Skeletal muscle tissue (tissue), 4 donors: Measurements from ENCODE around the gene SNX24. TPM values are rescaled to one million over a fixed set of nuclear protein-coding genes. Genes with fewer than 3 reads are reported as not detected.

ENCODE experiments used
- H3K27ac ChIP-seq: one replicate; pipeline ENCODE4 v1.7.0; 2013; ENCODE audit warnings: mild to moderate bottlenecking, low read depth, low read length, inconsistent platforms
- H3K27me3 ChIP-seq, 3 donors: one replicate each; pipeline ENCODE4 v1.7.0; 2013; ENCODE audit warnings: low read length in 3 of 3; ENCODE audit not compliant: control insufficient read depth in 3 of 3, insufficient read depth in 3 of 3
- H3K36me3 ChIP-seq, 3 donors: one replicate each; pipeline ENCODE4 v1.7.0; 2013; ENCODE audit warnings: low read length in 3 of 3; ENCODE audit not compliant: control insufficient read depth in 3 of 3, insufficient read depth in 3 of 3
- H3K4me1 ChIP-seq, 3 donors: one replicate each; pipeline ENCODE4 v1.7.0; 2013; ENCODE audit warnings: low read length in 3 of 3, mild to moderate bottlenecking in 3 of 3; ENCODE audit not compliant: control insufficient read depth in 3 of 3, insufficient read depth in 3 of 3
- H3K4me3 ChIP-seq, 3 donors: one replicate each; pipeline ENCODE4 v1.7.0; 2013; ENCODE audit warnings: low read length in 3 of 3
- H3K9ac ChIP-seq, 3 donors: one replicate each; pipeline ENCODE4 v1.7.0; 2013; ENCODE audit warnings: low read length in 3 of 3, mild to moderate bottlenecking in 3 of 3, moderate library complexity in 2 of 3, low read depth in 1 of 3
- H3K9me3 ChIP-seq, 3 donors: one replicate each; pipeline ENCODE4 v1.7.0; 2013; ENCODE audit warnings: low read length in 3 of 3; ENCODE audit not compliant: control insufficient read depth in 3 of 3
- total RNA-seq: library from RNA; depleted of rRNA; stranded (reverse); fragments of >200 nt; gene quantifications from one replicate; pipeline ENCODE4 v1.2.3, GENCODE V29; 2014
- donor health status: Osteomylitis.

The SNX24 gene
- total RNA-seq, 1 donor from 2014 or later: 11.5 TPM

DNA sequence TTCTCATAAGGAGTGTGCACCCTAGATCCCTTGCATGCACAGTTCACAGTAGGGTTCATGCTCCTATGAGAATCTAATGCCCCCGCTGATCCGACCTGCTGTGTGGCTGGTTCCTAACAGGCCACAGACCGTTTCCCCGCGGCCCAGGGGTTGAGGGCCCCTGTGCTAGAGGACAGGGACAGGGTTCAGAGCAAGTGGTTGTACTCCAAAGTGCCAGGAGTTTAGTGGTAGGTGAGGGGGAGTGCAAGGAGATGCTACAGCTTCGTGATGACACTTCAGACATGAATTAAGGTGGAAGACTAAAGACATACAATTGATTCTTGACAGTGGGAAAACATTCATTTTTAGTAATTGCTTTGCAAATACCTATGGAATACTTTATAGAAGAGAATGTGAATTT is 40.5 kb downstream of the SNX24 start:
- H3K27ac ChIP-seq: no peak overlapping the region
- no peaks in the 10 kb centered on the region for H3K27me3 ChIP-seq
- peaks cover 0 to under 1% (median 0%) of the 10 kb centered on the region in 3 donors for H3K4me1 ChIP-seq
- H3K36me3 ChIP-seq: no peaks in the 10 kb centered on the region
- H3K4me3 ChIP-seq: no peak overlapping the region
- no peak overlapping the region for H3K9ac ChIP-seq
- no peaks in the 10 kb centered on the region for H3K9me3 ChIP-seq

DNA sequence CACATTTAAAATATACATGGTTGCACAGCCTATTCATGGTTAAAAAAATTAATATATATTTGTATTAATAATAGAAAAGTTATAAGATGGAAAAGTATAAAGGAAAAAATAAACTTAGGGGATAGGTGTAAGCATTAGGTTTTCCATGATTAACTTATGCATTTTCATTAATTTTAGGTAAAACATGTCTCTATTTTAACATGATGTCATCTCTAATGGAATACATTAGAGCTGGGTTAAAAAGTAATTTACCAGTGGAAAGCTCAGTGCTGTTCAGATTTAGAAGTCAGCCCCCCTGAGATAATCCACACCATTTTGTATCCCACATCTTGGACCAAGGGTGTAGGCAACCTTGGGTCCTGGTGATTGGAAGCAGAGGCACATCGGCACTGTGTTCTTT is 49.7 kb downstream of the SNX24 start:
- H3K27me3 ChIP-seq: no peaks in the 10 kb centered on the region
- H3K4me1 ChIP-seq: no peaks in the 10 kb centered on the region
- no peak overlapping the region for H3K9ac ChIP-seq
- H3K36me3 ChIP-seq: no peaks in the 10 kb centered on the region
- H3K27ac ChIP-seq: no peak overlapping the region
- no peaks in the 10 kb centered on the region for H3K9me3 ChIP-seq
- no peak overlapping the region for H3K4me3 ChIP-seq

DNA sequence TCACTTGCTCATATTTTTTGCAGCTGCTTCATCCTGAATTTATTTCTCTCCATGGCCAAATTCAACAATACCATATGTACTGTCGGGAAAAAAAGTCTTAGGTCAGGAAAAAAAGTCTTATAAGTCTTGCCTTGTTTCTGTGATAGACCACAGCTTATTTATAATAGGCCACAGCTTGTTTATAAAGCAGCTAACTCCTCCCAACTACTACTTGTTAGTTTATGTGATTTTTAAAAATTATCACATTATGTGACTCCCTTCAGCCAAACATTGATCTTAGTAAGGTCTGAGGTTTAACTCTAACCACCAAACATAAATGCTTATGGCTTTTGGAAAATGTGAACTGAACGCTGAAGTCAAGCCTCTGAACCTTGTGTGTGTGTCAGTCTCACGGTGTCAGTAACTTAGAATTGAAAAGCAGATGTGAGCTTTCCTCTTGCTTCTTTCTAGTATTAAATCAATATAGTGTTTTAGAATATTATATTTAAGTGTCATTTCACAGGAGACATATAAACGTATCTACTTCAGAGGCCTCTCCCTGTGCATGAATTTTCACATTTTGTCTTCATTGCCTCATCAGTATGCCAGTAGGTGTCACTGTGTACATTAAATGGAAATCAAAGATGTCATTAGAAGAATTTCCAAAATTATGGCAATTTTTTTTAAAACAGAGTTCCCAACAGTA is 51.3 kb downstream of the SNX24 start:
- H3K27me3 ChIP-seq: no peaks in the 10 kb centered on the region
- no peaks in the 10 kb centered on the region for H3K36me3 ChIP-seq
- no peaks in the 10 kb centered on the region for H3K9me3 ChIP-seq
- H3K27ac ChIP-seq: no peak overlapping the region
- no peak overlapping the region for H3K9ac ChIP-seq
- no peak overlapping the region for H3K4me3 ChIP-seq
- no peaks in the 10 kb centered on the region for H3K4me1 ChIP-seq

DNA sequence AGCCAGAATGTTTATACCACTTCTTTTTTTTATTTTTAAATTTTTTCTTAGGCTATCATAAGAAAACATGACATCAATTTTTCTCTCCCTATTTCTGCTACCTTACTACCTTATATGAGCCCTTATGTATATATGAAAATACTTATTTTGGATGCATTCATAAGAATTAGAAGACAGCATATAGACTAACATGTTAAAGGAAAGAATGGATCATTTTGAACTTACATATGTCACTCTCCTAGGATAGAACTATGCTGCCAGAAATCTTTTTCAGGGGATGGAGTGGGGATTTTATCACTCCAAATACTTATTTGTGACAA is 51.8 kb downstream of the SNX24 start:
- H3K9me3 ChIP-seq: no peaks in the 10 kb centered on the region
- no peaks in the 10 kb centered on the region for H3K4me1 ChIP-seq
- no peaks in the 10 kb centered on the region for H3K36me3 ChIP-seq

DNA sequence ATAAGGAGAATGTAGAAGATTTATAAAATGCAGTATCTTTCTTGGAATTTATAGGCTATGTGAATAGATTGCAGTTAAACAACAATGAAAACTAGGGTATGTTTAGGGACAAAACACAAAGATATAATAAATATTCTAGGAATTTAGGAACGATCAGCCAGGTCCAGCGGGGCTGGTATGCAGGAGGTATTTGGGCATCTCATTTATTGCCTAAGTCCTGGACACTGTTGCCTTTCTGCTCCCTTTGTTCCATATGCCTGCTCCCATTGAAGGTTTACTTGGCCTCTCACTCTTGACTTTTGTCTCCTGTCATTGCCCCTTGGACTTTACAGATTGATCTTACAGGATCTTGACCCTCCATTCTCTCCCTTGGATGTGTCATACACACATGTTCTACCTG is 55.9 kb downstream of the SNX24 start:
- Histone ChIP-seq H3K27ac (no peak overlapping the region), H3K4me3 (no peak overlapping the region), H3K9me3 (no peaks in the 10 kb centered on the region), H3K27me3 (no peaks in the 10 kb centered on the region), H3K4me1 (no peaks in the 10 kb centered on the region), H3K9ac (no peak overlapping the region), H3K36me3 (no peaks in the 10 kb centered on the region)

More for the DNA sequence above, 51.8 kb downstream of the SNX24 start:
- H3K9ac ChIP-seq: no peak overlapping the region
- H3K27me3 ChIP-seq: no peaks in the 10 kb centered on the region
- H3K27ac ChIP-seq: no peak overlapping the region
- no peak overlapping the region for H3K4me3 ChIP-seq

DNA sequence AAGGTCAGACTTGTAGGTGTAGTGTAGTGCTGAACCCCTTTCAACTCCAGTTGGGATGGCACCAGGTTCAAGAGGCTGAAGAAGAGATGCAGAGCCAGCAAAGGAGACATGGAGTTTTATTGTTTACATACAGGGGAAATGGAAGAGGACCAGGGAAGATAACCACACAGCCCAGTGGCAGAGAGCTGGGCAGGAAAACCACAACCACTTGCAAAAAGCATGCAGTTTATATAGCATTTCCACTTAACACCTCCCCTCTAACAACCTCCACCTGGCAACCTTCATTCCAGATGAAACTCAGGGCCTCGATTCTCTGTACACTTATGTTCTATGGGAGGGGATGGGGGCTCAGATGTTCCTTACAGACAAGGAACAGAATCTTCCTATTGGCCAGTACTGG is 56.9 kb downstream of the SNX24 start:
- H3K36me3 ChIP-seq: no peaks in the 10 kb centered on the region
- H3K27me3 ChIP-seq: no peaks in the 10 kb centered on the region
- no peak overlapping the region for H3K9ac ChIP-seq
- no peak overlapping the region for H3K27ac ChIP-seq
- no peak overlapping the region for H3K4me3 ChIP-seq
- H3K4me1 ChIP-seq: no peaks in the 10 kb centered on the region
- H3K9me3 ChIP-seq: no peaks in the 10 kb centered on the region

DNA sequence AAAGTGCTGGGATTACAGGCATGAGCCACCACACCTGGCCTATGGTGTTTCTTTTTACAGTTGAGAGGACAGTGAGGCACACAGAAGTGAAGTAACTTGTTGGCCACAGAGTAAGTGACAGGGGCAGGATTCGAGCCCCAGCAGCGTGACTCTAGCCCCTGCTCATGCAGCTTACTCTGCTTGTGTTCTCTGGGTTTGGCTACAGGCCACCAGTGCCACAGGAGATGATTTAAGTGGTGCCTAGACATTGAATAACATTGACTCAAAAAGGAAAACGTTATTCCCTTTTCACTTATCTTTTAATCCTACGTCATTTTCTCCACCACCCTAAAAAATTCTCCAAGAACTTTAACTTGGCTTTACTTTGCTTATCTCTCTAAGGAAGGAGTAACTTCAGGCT is 61.4 kb downstream of the SNX24 start:
- Histone ChIP-seq H3K27me3 (no peaks in the 10 kb centered on the region), H3K4me3 (no peak overlapping the region), H3K27ac (no peak overlapping the region), H3K4me1 (no peaks in the 10 kb centered on the region), H3K9ac (no peak overlapping the region), H3K36me3 (no peaks in the 10 kb centered on the region), H3K9me3 (no peaks in the 10 kb centered on the region)

DNA sequence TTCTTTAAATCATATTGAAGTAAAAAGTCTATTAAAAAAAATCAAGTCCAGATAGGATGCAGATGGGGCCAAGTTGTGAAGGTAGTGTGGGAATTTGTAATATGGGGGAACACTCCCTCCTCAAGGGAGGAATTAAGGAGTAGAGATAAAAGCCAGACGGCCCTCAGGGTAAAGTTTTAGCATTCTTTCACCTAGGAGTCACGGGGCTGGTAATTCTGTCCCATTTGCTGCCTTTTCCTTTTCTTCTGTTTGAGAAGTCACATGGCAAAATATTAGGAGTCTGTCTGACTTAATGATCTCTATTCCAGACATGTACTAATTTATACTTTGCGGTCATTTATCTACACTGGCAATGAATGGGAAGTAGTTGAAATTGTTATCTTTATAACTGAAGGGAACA is 61.9 kb downstream of the SNX24 start:
- Histone ChIP-seq H3K4me3 (no peak overlapping the region), H3K9me3 (no peaks in the 10 kb centered on the region), H3K27ac (no peak overlapping the region), H3K27me3 (no peaks in the 10 kb centered on the region), H3K4me1 (no peaks in the 10 kb centered on the region), H3K9ac (no peak overlapping the region), H3K36me3 (no peaks in the 10 kb centered on the region)

DNA sequence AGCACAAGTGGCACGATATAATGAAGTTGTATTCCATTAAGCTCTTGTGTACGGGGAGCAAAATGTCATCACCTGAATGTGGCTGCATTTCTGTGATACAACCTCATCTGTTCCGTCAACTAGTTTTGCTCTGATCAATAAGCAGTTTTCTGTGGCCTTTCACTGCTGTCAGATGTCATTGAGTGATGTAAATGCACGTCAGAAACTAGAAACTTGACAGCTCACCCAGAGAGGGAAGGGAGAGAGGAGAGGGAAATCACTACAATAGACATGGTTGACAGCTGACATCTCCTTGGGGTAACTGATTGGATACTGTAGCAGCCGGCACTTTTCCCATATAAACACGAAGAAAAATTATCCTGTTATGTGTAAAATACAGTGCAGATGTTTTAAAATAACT is 62.7 kb downstream of the SNX24 start:
- Histone ChIP-seq H3K27me3 (no peaks in the 10 kb centered on the region), H3K36me3 (no peaks in the 10 kb centered on the region), H3K27ac (no peak overlapping the region), H3K4me3 (no peak overlapping the region), H3K4me1 (no peaks in the 10 kb centered on the region), H3K9ac (no peak overlapping the region), H3K9me3 (no peaks in the 10 kb centered on the region)

DNA sequence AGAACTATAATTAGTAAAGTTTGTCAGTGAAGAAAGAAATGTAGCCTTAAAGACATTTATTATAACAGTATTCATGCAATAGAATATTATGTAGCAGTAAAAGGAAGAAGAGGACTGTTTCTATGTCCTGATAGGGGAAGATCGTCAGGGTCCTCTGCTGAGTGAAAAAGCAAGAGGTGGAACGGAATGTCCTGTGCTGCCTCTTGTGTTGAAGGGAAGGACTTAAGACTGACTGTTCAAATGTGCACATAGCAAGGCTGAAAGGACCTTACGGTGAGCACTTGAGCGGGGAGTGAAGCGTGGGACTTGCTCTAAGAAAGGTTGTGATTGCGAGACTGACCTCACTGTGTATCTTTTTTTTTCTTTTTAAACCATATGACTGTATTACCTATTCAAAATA is 63.2 kb downstream of the SNX24 start:
- Histone ChIP-seq H3K27ac (no peak overlapping the region), H3K9me3 (no peaks in the 10 kb centered on the region), H3K9ac (no peak overlapping the region), H3K27me3 (no peaks in the 10 kb centered on the region), H3K36me3 (no peaks in the 10 kb centered on the region), H3K4me1 (no peaks in the 10 kb centered on the region), H3K4me3 (no peak overlapping the region)
